Activated CD8-positive, alpha-beta T cell treated with anti-CD3 and anti-CD28 coated beads, Interleukin-2, amount 10 ng/mL, durations not matched to agents 7 days and 5 days (primary cell): ENCODE results near the gene TTLL13. TPM values are rescaled to one million over a fixed set of nuclear protein-coding genes. Genes with fewer than 3 reads are reported as not detected.
"Not testable (repeated sequence)": the region's sequence is repeated elsewhere in the genome, so short reads cannot be mapped to it uniquely, and the experiment has no call there.

Source experiments
- ATAC-seq: fragments of 150-1000 bp; cut with Tn5 transposase; one replicate; pipeline ENCODE4 v1.10.0; 2021; ENCODE audit warnings: moderate library complexity
- CTCF ChIA-PET: fragments of 350-600 bp; sonication (Branson Sonifier 250); formaldehyde crosslinking; loops from one replicate; lab custom pipeline; 2021; ENCODE audit warnings: antibody characterized with exemption; lab: Charles Lee
- POLR2A ChIA-PET: fragments of 350-600 bp; sonication (Branson Sonifier 250); formaldehyde crosslinking; loops from one replicate; lab custom pipeline; 2021; ENCODE audit warnings: antibody characterized with exemption; lab: Charles Lee
- DNase-seq: peaks from one replicate; pipeline ENCODE4 v3.0.0-alpha.2; 2020
- H3K27ac Mint-ChIP-seq: one replicate; pipeline ENCODE4 v1.8.0; 2021; ENCODE audit warnings: mild to moderate bottlenecking, mixed read lengths
- H3K27me3 Mint-ChIP-seq: one replicate; pipeline ENCODE4 v1.8.0; 2021; ENCODE audit warnings: low read depth, mixed read lengths
- H3K36me3 Mint-ChIP-seq: one replicate; pipeline ENCODE4 v1.8.0; 2021; ENCODE audit warnings: low read depth, mixed read lengths
- H3K4me1 Mint-ChIP-seq: one replicate; pipeline ENCODE4 v1.8.0; 2021; ENCODE audit warnings: low read depth, mixed read lengths
- H3K4me3 Mint-ChIP-seq: one replicate; pipeline ENCODE4 v1.8.0; 2021; ENCODE audit warnings: mild to moderate bottlenecking, mixed read lengths
- H3K9me3 Mint-ChIP-seq: one replicate; pipeline ENCODE4 v1.8.0; 2022; ENCODE audit warnings: mixed read lengths; ENCODE audit not compliant: insufficient read depth
- total RNA-seq, 2 experiments: library from RNA; stranded (reverse); gene quantifications; one replicate each; pipeline ENCODE4 v1.2.3, GENCODE V29; 2021

Gene TTLL13
- total RNA-seq, 2 experiments from 2014 or later: 1.3 TPM; not detected in 1

- Mint-ChIP-seq H3K27me3 (no peaks in the 10 kb centered on the region), H3K4me1 (peaks cover 8% of the 10 kb centered on the region), H3K27ac (no peak overlapping the region), H3K4me3 (no peak overlapping the region), H3K9me3 (no peaks in the 10 kb centered on the region), H3K36me3 (no peaks in the 10 kb centered on the region)
- ChIA-PET CTCF (interaction anchor here (0.6 to 4.5 kb wide), 7 partner anchors 13 to 235 kb away, joined by 3 to 23 read pairs (median 3); no protein-coding TSS in a partner anchor), POLR2A (no interaction called here)
- ATAC-seq (no peak), DNase-seq (no peak)
Observed at GRCh38 chr15:90287946-90288345, 38.6 kb downstream of the TTLL13 start.

DNA sequence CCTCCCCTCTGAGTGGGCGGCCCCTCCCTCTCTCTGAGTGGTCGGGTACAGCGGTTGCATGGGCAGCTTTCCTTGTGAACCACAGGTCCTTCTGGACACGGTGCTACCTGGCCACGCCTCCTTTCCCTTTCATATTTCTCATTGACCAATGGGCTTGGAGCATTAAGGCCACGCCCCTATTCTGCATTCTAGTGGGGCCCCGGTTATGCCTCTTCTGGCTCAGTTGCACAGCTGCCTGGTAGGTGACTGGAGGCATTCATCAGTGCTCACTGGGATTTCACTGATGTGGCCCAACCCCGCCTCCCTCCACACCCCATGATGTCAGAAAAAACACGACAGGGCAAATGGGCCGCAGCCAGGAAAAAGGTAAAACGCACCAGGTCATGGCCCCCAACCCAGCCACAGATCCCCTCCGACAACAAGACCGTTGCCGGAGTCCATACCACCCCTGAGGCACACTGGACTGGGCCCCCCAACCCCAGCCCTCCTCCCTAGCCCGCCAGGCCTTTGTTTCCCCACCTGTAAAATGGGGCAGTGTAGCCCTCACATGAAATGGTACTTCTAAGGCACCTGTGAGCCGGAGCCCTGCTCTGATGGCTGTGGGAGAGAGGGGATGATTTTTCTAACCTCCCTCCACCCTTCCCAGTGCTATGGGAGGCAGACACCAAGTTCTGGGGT is 42.5 kb downstream of the TTLL13 start:
- ATAC-seq (no peak), DNase-seq (peak; percentile 38)
- Mint-ChIP-seq H3K36me3 (no peaks in the 10 kb centered on the region), H3K9me3 (no peaks in the 10 kb centered on the region), H3K4me1 (peaks cover 16% of the 10 kb centered on the region), H3K27ac (no peak overlapping the region), H3K27me3 (peaks cover 6% of the 10 kb centered on the region), H3K4me3 (no peak overlapping the region)
- CTCF ChIA-PET: interaction anchor here (1.3 to 5.7 kb wide), 6 partner anchors 10 to 191 kb away, joined by 3 to 29 read pairs (median 4); no protein-coding TSS in a partner anchor
- POLR2A ChIA-PET: no interaction called here

GRCh38 chr15:90293040-90293810 is 43.9 kb downstream of the TTLL13 start:
- peak; percentile 61 for ATAC-seq
- POLR2A ChIA-PET, H3K36me3 Mint-ChIP-seq, H3K27ac Mint-ChIP-seq, H3K9me3 Mint-ChIP-seq, H3K4me3 Mint-ChIP-seq: not testable (repeated sequence)
- DNase-seq: peak; percentile 84
- Mint-ChIP-seq H3K27me3 (peaks cover 11% of the 10 kb centered on the region), H3K4me1 (peaks cover 12% of the 10 kb centered on the region)
- CTCF ChIA-PET: interaction anchor here (0.6 to 5.7 kb wide), 48 partner anchors 8 to 642 kb away, joined by 3 to 50 read pairs (median 4); partner anchors contain the start of genes SEMA4B, TTLL13 and UNC45A

GRCh38 chr15:90294159-90294558 is 44.8 kb downstream of the TTLL13 start:
- ChIA-PET POLR2A (no interaction called here), CTCF (interaction anchor here (1.1 to 2.2 kb wide), 18 partner anchors 8 to 641 kb away, joined by 3 to 50 read pairs (median 6); partner anchors contain the start of gene UNC45A)
- Mint-ChIP-seq H3K4me3 (no peak overlapping the region), H3K36me3 (no peaks in the 10 kb centered on the region), H3K4me1 (peaks cover 12% of the 10 kb centered on the region), H3K27me3 (peaks cover 11% of the 10 kb centered on the region), H3K9me3 (no peaks in the 10 kb centered on the region), H3K27ac (no peak overlapping the region)
- no peak for DNase-seq
- ATAC-seq: no peak

DNA sequence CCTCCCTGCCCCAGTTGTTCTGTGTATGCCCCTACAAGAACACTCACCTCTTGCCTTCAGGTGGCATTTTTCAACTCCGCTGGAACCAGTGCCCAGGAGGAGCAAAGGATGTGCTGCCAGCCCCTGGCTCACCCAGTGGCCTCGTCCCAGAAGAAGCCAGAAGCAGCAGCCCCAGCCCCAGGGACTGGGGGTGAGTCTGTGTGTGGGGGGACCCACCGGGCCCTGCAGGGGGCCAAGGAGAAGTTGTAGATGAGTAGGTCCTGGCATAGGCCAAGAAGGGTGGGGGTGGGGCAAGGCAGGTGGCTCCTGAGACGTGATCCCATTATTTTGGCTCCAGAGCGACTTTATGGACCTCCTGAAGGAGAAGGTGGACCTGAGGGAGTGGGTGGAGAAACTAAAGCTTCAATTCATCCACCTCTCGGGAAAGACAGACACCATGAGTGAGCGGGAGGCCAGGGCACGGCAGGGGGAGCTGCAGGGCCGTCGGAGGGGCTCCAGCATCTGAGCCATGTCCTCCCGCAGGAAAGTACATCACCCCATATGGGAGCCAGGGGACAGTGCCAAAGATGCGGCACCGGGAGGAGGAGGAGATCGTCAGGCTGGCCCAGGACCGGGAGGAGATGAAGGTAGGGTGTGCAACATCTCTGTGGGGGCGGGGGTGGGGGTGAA is 45.4 kb downstream of the TTLL13 start:
- H3K27me3 Mint-ChIP-seq: peaks cover 11% of the 10 kb centered on the region
- no peak overlapping the region for H3K4me3 Mint-ChIP-seq
- H3K9me3 Mint-ChIP-seq: no peaks in the 10 kb centered on the region
- ATAC-seq: no peak
- H3K36me3 Mint-ChIP-seq: no peaks in the 10 kb centered on the region
- CTCF ChIA-PET: interaction anchor here (2.1 to 2.2 kb wide), 2 partner anchors 11 kb away, joined by 7 to 50 read pairs; no protein-coding TSS in a partner anchor
- DNase-seq: no peak
- H3K4me1 Mint-ChIP-seq: peaks cover 12% of the 10 kb centered on the region
- POLR2A ChIA-PET: no interaction called here
- H3K27ac Mint-ChIP-seq: no peak overlapping the region

DNA sequence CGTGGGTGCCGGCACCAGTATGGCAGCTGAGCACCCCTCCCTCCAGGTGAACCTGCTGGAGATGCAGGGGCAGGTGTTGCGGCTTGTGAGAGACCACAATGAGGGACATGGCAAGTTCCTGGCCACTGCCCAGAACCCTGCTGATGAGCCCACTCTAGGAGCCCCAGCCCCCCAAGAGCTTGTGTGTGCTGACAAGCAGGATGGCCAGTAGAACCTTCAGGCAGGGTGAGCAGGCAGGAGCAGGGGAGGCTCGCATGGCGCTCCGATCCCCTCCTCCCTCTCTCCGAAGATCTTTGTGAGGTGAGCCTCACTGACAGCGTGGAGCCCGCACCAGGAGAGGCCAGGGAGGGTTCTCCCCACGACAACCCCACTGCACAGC is 45.9 kb downstream of the TTLL13 start:
- H3K27me3 Mint-ChIP-seq: peaks cover 11% of the 10 kb centered on the region
- CTCF ChIA-PET: interaction anchor here (1.1 to 2.1 kb wide), 2 partner anchors 10 to 21 kb away, joined by 3 to 7 read pairs; no protein-coding TSS in a partner anchor
- POLR2A ChIA-PET: no interaction called here
- DNase-seq: no peak
- no peaks in the 10 kb centered on the region for H3K9me3 Mint-ChIP-seq
- H3K4me3 Mint-ChIP-seq: no peak overlapping the region
- peaks cover 12% of the 10 kb centered on the region for H3K4me1 Mint-ChIP-seq
- H3K36me3 Mint-ChIP-seq: no peaks in the 10 kb centered on the region
- ATAC-seq: no peak
- no peak overlapping the region for H3K27ac Mint-ChIP-seq

- ATAC-seq, H3K27ac Mint-ChIP-seq, H3K9me3 Mint-ChIP-seq, H3K4me3 Mint-ChIP-seq, H3K36me3 Mint-ChIP-seq, DNase-seq, POLR2A ChIA-PET: not testable (repeated sequence)
- CTCF ChIA-PET: interaction anchor here (0.9 to 2.1 kb wide), 3 partner anchors 9 to 22 kb away, joined by 3 to 7 read pairs (median 3); no protein-coding TSS in a partner anchor
- H3K27me3 Mint-ChIP-seq: peaks cover 11% of the 10 kb centered on the region
- peaks cover 21% of the 10 kb centered on the region for H3K4me1 Mint-ChIP-seq
Observed at GRCh38 chr15:90296316-90296884, 47.0 kb downstream of the TTLL13 start.

- POLR2A ChIA-PET: no interaction called here
- no peaks in the 10 kb centered on the region for H3K9me3 Mint-ChIP-seq
- H3K27ac Mint-ChIP-seq: no peak overlapping the region
- CTCF ChIA-PET: interaction anchor here (0.9 to 2.1 kb wide), 2 partner anchors 9 to 11 kb away, joined by 3 to 7 read pairs; no protein-coding TSS in a partner anchor
- H3K27me3 Mint-ChIP-seq: peaks cover 11% of the 10 kb centered on the region
- no peaks in the 10 kb centered on the region for H3K36me3 Mint-ChIP-seq
- H3K4me3 Mint-ChIP-seq: no peak overlapping the region
- H3K4me1 Mint-ChIP-seq: peaks cover 25% of the 10 kb centered on the region
- DNase-seq (no peak), ATAC-seq (no peak)
Observed at GRCh38 chr15:90297021-90297420, 47.7 kb downstream of the TTLL13 start.

DNA sequence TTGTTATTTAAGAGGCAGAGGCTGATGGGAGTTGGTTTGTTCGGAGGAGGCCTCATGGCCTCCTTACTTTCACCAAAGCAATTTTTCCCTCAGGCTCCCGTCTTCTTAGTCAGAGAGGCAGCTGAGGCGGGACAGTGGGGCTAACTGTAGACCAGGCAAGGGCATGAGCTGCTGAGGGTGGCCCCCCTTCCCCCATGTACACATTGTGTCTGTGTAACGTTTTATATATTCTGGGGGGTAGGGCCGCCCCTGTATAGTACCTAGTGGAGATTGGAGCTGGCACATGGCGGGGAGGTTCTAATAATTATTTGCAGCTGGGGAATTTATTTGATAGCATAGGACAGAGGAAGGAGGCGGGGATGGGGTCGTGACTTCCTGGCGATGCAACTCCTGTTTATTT is 51.2 kb downstream of the TTLL13 start:
- DNase-seq (no peak), ATAC-seq (no peak)
- Mint-ChIP-seq H3K27ac (no peak overlapping the region), H3K4me3 (no peak overlapping the region), H3K4me1 (peaks cover 21% of the 10 kb centered on the region), H3K27me3 (peaks cover 5% of the 10 kb centered on the region), H3K36me3 (no peaks in the 10 kb centered on the region), H3K9me3 (no peaks in the 10 kb centered on the region)
- ChIA-PET POLR2A (no interaction called here), CTCF (interaction anchor here (0.9 to 5.1 kb wide), 12 partner anchors 7 to 261 kb away, joined by 3 to 31 read pairs (median 6); no protein-coding TSS in a partner anchor)

DNA sequence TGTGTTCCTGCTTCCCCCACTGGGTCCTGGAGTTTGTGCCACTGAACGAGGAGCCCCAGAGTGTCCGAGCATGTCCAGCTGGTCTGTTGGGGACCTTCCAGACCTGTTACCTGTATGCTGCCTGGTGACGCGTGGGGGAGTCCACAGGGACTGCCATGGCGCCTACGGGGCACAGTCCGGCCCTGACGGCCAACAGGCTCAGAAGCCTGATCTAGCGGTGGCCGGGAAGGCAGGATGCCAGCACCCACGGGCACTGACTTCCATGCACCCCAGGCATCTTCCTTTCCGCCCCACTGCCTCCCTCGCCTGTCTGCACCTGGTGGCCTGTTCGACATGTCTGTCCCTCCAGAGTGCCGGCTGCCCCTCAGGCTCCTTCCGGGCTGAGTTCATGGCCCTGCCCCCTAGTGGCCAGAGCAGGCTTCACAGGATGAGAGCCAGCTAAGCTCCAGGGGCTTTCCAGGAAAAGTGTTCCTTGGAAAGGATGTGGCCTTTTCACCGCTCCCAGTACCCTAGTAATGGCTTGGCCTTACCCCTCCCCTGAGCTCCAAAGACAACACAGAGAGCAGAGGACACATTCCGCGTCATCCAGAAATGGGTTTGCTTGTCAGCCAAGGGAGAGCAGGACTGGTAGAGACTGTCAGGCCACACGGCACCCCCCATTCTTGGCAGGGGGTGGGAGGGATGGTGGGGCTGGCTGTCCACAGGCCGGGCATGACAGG is 51.8 kb downstream of the TTLL13 start:
- Mint-ChIP-seq H3K4me3 (no peak overlapping the region), H3K36me3 (no peaks in the 10 kb centered on the region), H3K27ac (no peak overlapping the region), H3K4me1 (peaks cover 25% of the 10 kb centered on the region), H3K27me3 (peaks cover 5% of the 10 kb centered on the region), H3K9me3 (no peaks in the 10 kb centered on the region)
- ATAC-seq: peak; percentile 76
- DNase-seq: peak; percentile 70
- ChIA-PET CTCF (interaction anchor here (0.6 to 5.1 kb wide), 27 partner anchors 8 to 633 kb away, joined by 3 to 31 read pairs (median 4); partner anchors contain the start of gene TTLL13), POLR2A (no interaction called here)
